PC-3 (cell line): ENCODE measurements around the gene ROBO2.

ENCODE experiments used
- CTCF ChIP-seq: fragments of 300-600 bp; sonication (generic); conservative IDR thresholded peaks from 2 replicates; pipeline ENCODE4 v1.5.1; 2017; ENCODE audit warnings: antibody characterized with exemption, low read depth, mild to moderate bottlenecking, low read length
- EZH2 ChIP-seq: fragments of 300-600 bp; sonication (generic); IDR thresholded peaks from one replicate; pipeline ENCODE4 v1.6.1; 2017; ENCODE audit warnings: antibody characterized with exemption, mild to moderate bottlenecking, low read length; ENCODE audit not compliant: unreplicated experiment

DNA sequence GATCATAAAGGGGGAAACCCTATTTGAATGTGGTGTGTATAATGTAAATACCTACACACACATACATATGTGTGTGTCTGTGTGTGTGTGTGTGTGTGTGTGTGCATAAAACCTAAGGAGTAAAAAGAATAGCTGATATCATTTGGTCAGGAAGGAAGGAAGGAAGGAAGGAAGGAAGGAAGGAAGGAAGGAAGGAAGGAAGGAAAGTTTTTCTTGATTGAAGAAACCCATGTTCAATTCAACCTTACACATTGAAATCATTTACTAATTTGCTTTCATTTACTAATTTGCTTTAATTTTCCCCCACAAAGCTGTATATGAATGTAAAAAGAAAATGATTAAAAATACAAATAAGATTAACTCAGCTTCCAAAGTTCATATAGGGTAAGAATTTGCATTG is 386.6 kb downstream of the ROBO2 start:
- TF ChIP-seq EZH2 (no peak), CTCF (no peak)
